NCI-H2107 (cell line): Measurements from ENCODE around the gene TMUB1.
"Not testable (repeated sequence)": the region's sequence is repeated elsewhere in the genome, so short reads cannot be mapped to it uniquely, and the experiment has no call there.

Experiments
- DNase-seq: peaks from one replicate; lab custom pipeline; 2025; lab: John Stamatoyannopoulos, UW

TMUB1 gene

DNA sequence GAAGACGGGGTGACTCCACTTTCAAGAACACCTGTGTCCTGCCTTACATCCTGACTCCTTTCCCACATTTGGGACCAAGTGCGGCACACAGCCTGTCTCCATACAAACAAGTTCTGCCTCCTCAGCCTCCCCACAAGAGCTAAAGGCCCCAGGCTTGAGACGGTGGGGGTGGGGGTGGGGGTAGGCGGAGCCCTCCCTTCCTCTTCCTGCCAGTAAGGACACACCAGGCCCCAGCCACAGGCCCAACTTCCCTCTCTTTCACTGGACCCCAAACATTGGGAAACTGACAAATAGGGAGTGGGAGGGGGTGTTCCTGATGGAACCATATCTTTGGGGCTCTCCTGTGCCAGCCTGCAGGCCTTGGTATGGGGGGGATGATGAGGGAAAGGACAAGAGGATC, 30.2 kb downstream of the TMUB1 start:
- no peak for DNase-seq

DNA sequence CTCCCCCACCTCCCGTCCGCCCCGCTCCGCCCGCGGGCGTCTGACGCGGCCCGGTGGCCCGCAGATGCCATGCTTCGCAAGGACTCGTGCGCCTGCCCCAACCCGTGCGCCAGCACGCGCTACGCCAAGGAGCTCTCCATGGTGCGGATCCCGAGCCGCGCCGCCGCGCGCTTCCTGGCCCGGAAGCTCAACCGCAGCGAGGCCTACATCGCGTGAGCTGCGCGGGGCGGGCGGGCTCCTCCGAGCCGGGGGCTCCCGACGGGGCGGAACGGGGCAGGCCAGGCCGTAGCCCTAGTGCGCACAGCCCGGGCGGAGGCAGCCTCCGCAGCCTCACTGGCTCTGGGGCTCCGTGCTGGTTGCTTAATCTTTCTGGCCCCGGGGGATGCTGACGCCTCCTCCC, 32.2 kb downstream of the TMUB1 start:
- no peak for DNase-seq

DNA sequence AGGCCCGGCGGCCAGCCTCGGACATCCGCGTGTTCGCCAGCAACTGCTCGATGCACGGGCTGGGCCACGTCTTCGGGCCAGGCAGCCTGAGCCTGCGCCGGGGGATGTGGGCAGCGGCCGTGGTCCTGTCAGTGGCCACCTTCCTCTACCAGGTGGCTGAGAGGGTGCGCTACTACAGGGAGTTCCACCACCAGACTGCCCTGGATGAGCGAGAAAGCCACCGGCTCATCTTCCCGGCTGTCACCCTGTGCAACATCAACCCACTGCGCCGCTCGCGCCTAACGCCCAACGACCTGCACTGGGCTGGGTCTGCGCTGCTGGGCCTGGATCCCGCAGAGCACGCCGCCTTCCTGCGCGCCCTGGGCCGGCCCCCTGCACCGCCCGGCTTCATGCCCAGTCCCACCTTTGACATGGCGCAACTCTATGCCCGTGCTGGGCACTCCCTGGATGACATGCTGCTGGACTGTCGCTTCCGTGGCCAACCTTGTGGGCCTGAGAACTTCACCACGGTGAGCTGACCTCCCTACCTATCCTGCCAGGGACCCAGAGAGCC, 34.3 kb downstream of the TMUB1 start:
- DNase-seq, result no peak

DNA sequence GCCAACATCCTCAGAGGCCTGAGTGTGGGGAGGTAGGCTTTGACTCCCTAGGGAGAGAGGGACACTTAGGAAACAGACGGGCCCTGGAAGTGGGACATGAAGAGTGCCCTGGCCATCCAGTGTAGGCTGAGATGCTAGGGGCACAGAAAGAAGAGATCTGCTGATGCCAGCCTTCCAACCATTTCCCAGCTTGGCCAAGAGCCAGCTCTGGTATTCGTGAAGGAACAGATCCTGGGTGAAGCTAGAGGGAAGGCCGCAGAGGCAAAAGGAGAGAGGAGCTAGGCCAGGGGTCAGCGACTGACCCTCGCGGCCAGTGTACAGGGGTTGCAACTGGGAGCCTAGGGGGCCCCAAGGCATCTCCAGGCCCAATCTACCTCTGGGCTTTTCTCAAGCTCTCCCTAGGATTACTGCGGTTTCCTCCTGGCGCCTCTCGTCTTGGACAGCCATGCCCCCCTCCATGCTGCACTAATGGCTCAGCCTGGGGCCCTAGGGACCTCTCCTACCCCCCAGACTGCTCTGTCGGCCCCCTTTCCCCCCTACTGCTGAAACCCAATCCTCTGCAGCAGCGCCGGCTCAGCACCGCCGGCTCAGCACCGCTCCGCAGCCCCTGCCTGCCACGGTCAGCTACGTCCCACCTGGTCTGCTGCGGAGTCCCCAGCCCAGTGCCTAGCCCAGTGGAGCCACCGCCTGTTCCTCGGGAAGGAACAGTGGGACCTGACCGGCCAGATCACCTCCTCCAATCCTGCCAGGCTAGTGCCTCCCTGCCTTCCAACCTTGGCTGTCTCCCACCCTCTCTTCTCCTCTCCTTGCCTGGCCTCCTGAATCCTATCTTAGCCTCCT, 35.1 kb downstream of the TMUB1 start, which contains the start of gene ASIC3:
Gene ASIC3, plus strand, starts transcription at position 556 of the 840 bp plus-strand sequence. CDS start 355 bp downstream, outside the sequence.
- no peak for DNase-seq

DNA sequence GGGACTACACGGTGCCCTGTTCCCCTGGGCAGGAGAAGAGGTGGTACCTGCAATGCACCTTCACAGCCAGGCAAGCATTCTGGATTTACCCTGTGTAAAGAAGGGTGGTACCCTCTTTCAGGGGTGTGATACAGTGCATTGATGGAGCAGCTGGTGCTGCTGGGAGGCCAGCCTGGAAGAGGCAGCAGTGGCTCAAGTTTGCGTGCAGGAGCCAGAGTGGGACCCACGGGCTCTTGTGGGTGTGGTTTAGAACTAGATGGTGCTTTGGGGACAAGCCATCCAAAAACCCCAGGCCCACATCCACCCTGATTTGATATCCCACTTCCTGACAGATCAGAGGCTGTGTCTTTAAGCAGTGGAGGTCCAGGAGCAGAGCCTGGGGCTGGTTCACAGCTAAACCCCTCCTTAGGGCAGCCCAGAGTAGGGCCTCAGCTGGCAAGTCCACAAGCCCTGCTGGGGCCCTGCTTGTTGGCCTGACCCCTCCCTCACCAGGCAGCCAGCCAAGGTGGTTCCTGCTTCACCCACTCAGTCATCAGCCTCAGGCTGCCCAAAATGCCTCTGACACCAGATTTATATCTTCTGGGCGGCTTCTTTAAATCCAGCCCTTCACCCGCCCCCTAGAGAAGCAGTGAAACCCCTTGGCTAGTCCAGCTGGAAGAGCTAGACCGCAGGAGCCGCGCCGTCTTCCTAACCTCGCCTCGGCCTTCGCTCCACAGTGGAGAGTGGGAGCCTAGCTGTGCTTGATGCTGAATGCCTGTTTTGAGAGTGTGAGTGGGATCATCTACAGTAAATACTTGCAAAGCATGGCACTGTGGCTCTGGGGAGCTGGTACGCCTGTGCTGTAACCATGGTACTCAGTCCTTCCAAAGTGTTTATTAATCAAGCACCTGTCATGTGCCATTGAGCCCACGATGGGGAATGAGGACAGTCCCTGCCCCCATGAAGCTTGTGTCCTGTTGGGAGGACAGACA, 36.4 kb downstream of the TMUB1 start:
- no peak for DNase-seq

DNA sequence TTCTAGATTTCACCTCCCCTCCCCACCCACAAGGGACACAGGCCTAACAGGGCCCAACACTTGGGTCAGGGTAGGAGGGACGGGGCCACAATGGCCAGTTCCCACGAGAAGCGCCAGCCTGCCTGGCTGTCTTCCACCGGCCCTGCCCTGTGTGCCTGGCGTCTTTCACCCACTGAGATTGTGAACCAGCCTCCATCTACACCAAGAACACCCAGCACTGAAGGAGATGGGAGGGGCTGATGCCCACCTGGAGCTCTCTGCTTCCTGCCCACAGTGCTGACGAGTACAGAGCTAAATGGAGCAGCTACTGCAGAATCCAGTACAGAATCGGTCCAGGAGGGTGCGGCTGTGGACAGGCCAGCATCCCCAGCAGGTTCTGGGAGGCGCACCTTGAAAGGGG, 37.3 kb downstream of the TMUB1 start:
- no peak for DNase-seq

DNA sequence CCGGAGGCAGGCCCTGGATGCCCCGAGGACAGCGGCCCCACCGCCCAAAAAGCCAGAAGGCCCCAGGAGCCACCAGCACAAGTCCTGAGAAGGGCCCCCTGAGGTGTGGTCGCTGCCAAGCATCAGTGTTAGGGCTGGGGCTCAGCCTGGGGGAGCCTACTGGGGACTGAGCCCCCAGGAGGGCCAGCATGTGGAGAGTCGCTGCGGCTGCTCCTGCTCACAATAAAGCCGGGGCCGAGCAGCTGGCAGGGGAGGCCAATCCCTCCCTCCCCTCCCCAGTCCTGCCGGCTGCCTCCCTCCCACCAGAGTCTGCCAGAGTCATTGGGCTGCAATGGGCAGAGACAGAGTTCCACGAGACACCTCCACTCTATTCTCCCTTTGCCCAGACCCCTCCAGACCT, 38.0 kb downstream of the TMUB1 start:
- DNase-seq, result no peak

DNA sequence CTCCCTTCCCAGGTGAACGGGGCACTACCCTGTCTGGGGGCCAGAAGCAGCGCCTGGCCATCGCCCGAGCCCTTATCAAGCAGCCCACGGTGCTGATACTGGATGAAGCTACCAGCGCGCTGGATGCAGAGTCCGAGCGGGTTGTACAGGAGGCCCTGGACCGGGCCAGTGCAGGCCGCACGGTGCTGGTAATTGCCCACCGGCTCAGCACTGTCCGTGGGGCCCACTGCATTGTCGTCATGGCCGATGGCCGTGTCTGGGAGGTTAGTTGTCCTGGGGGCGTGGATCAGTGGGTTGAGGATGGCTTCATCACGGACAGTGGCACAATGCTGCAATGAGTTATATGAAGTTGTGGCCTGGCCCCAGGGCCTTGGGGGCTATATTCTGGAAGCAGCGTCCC, 39.3 kb downstream of the TMUB1 start:
- no peak for DNase-seq

DNA sequence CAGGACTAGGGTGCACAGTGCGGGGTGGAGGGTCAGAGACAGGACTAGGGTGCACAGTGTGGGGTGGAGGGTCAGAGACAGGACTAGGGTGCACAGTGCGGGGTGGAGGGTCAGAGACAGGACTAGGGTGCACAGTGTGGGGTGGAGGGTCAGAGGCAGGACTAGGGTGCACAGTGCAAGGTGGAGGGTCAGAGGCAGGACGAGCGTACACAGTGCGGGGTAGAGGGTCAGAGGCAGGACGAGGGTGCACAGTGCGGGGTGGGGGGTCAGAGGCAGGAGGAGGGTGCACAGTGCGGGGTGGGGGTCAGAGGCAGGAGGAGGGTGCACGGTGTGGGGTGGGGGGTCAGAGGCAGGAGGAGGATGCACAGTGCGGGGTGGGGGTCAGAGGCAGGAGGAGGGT, 39.8 kb downstream of the TMUB1 start:
- DNase-seq, result not testable (repeated sequence)

DNA sequence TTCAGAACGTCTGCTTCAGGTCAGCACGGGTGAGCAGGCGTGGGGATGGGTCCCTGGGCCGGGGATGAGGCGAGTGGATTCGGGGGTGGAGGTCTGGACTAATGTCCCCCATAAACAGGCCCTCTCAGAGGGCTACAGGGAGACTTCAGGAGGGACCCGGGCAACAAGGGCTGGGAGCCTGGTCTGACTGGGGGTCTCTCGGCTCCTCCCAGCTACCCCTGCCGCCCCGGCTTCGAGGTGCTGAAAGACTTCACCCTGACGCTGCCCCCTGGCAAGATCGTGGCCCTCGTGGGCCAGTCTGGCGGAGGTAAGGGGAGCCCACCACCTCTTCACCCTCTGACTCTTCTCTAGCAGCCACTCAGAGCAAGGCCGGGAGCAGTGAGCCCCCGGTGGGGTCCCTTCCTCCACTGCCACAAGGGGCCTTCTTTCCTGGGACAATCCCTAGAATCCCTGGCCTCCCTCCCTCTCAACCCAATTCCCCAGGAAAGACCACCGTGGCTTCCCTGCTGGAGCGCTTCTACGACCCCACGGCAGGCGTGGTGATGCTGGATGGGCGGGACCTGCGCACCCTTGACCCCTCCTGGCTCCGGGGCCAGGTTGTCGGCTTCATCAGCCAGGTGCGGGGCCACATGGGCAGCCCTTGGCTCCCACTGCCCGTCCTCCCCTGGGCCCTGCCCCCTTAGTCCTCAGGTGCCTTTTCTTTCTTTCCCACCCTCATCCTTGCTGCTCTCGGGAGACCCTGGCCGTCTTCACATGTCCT, 42.5 kb downstream of the TMUB1 start:
- no peak for DNase-seq

DNA sequence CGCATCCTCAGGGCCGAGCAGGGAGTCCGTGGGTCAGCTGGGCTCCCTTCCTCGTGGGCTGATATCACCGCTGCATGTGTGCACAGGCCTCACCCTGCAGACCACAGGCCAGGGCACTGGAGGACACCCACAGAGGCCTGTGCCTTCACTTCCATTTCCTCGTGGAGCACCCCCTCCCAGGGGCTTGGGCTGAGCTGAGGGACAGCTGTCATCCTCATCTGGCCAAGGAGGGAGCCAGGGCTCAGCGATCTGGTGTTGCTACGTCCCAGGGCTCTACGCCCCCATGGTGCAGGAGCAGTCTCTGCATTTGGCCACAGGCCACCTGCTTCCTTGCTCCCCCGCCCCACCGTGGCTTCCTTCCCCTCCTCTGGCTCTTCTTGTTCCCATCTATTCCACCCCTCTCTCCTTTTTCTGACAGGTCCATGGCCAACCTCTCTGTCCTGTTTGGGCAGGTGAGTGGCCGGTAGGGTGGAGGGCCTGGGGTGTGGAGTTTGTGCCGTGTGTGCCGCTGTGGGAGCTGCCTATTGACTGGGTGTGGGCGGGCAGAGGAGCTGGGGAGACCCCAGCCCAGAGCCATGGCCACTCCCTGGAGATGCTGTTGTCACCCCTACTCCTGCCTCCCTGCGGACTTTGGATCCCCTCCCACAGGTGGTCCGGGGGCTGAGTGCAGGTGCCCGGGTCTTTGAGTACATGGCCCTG, 43.3 kb downstream of the TMUB1 start:
- DNase-seq, result no peak

DNA sequence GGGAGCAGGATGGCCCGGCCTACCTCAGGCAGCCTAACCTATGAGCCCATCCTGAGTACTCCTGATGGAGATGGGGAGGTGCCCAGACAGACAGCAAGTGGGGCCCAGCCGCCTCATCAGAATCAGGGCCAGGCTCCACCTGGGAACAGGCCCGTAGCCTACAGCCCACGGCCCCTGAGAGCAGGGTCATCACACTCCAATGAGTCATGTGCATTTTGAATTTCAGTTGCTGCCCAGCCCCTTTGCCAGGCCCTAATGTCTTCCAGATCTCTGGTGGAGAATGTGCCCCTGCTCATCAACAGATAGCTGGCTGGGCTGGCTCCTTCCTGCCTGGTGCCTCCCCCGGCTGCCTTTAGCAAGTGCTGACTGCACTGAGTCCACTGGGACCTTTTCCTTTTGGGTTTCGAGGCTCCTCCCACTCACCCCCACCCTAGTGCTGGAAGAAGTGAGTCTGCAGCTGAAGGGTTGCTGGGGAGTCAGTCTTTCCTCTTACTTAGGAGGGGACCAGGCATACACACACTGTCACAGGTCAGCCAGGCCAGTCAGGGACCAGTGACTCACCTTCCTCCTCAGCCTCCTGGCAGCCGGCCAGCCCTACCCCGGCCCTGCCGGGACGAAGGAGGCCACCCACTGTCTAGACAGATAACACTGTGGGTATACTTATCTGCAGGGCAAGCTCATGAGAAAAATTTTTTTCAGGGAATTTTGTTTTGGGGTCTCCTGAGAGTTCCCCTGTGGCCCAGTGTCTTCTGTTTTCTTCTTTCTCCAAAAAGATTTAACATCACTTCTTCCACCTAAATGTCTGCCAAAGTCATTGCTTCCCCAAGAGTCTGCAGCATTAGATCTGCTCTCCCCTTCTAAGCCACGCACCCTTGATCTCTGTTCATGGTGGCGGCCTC, 44.1 kb downstream of the TMUB1 start:
- no peak for DNase-seq

DNA sequence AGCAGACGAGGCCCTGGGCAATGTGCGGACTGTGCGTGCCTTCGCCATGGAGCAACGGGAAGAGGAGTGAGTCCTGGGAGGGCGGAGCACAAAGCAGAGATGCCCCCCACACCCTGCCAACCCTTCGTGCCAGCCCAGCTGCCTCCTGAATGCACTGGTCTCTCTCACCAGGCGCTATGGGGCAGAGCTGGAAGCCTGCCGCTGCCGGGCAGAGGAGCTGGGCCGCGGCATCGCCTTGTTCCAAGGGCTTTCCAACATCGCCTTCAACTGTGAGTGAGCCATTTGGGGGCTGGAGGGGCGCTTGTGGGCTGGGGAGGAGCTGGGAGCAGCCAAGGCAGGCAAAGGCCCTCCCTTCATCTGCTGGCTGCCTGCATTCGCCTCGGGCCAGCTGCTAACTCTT, 47.4 kb downstream of the TMUB1 start:
- no peak for DNase-seq

DNA sequence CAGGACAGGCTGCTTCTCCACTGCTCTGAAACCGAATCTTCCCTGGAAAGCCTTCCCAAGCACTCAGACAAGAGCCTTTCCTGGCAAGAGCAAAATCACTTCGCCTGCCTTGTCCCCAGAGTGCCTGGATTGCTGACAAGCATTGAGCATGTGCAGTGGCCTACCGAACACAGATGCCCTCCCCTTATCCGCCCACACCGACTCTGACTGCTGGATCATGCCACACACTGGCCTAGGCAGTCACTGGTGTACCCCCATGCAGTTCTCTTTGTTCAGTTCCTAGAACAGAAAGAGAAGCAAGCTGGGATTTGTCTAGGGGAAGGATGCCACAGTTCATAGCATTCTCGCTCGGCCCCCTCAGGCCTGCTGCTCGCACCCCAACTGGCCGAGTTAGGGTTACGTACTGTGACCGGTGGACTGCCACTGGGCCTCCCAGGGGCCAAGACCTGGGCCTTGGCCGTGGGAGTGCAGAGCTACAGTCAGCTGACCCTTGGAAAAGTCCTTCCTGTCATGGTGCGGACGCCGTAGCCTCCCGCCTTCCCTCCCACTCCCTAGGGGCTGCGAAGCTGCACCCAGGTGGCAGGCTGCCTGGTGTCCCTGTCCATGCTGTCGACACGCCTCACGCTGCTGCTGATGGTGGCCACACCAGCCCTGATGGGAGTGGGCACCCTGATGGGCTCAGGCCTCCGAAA, 48.1 kb downstream of the TMUB1 start:
- no peak for DNase-seq

DNA sequence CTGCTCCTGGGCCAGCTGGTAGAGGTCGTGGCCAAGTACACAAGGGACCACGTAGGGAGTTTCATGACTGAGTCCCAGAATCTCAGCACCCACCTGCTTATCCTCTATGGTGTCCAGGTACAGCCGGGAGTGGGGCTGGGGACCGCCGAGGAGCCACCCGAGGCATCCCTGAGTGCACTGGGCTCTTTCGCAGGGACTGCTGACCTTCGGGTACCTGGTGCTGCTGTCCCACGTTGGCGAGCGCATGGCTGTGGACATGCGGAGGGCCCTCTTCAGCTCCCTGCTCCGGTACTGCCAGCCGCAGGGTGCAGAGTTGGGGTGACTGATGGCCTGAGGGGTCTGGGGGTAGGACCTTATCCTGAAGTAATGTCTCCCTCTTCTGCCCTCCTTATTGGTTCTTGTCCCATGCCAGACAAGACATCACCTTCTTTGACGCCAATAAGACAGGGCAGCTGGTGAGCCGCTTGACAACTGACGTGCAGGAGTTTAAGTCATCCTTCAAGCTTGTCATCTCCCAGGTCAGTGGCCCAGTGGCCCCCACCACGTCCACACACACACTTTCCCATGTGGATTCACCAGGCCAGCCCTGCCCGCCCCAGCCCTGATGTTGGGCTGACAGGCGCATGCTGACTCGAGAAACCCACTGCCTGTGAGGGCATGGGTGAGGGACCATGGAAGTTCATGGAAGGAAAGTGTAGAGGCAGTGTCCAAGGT, 48.8 kb downstream of the TMUB1 start:
- no peak for DNase-seq

DNA sequence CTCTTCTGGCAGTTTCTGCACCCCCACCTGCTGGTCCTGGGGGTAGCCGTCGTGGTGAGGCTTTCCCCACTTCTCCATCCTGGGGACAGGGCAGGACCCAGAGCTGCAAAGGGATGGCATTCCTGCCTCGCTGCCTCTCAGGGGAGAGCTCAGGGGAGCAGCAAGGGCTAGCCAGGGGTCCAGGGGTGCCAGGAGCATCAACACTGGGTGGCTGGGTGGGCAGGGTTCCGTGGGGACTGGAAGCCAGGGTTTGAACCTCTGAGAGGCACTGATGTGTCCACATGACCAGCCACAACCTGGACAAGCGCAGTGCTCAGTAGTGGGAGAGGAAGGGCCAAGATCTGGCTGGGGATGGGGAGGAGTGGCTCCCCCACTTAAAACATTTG, 49.4 kb downstream of the TMUB1 start:
- no peak for DNase-seq

DNA sequence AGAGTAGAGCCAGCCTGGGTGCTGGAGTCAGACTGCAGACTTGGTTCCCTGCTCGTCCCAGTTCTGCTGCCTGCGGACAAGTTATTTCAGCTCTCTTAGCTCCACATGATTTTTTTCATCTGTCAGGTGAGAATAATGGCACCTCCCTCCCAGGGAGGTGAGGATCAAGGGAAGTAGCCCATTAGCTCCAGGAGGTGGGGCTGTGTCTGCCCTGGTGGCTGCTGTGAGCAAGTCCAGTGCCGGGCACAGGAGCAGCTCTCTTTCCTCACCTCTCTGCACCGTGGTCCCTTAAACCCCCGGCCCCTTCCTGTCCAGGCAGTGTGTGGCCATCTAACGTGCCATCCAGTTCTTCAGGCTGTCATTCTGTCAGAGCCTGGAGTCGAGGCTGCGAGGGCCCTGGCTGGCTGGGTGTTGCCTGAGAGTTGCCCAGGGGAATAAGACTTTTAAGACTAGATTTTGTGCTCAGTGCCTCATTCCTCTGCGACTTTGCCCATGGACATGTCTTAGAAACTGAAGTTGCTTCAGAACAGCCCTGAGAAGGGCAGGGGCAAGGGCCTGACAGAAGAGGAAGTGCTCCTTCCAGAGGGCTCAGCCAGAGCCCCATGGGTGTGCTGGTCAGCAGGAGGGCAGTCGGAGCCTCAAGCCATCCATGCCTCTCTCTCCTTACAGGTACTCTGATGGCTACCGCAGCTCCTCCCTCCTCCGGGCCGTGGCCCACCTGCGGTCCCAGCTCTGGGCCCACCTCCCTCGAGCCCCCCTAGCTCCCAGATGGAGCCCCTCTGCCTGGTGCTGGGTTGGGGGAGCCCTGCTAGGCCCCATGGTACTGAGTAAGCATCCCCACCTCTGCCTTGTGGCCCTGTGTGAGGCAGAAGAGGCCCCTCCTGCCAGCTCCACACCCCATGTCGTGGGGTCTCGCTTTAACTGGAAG, 50.1 kb downstream of the TMUB1 start:
- DNase-seq, result no peak
